ENCODE data around the gene LIMCH1.

GRCh38 chr4:41731569-41732126, 193.7 kb downstream of the LIMCH1 start:
- TF ChIP-seq CTCF (conservative IDR thresholded peaks at IDR 0.05; ENCODE audit: low read depth, low read length) (no peak), EZH2phosphoT487 (IDR thresholded peaks at IDR 0.05; ENCODE audit: borderline replicate concordance, low read length) (no peak)

Data from PC-3 (cell line).